ENCODE results near the gene ABI1. TPM values are rescaled to one million over a fixed set of nuclear protein-coding genes. Genes with fewer than 3 reads are reported as not detected.
"Not testable (repeated sequence)": the region's sequence is repeated elsewhere in the genome, so short reads cannot be mapped to it uniquely, and the experiment has no call there.

The ABI1 gene
- total RNA-seq, 2 experiments from 2014 or later = 83.2 to 83.6 TPM

DNA sequence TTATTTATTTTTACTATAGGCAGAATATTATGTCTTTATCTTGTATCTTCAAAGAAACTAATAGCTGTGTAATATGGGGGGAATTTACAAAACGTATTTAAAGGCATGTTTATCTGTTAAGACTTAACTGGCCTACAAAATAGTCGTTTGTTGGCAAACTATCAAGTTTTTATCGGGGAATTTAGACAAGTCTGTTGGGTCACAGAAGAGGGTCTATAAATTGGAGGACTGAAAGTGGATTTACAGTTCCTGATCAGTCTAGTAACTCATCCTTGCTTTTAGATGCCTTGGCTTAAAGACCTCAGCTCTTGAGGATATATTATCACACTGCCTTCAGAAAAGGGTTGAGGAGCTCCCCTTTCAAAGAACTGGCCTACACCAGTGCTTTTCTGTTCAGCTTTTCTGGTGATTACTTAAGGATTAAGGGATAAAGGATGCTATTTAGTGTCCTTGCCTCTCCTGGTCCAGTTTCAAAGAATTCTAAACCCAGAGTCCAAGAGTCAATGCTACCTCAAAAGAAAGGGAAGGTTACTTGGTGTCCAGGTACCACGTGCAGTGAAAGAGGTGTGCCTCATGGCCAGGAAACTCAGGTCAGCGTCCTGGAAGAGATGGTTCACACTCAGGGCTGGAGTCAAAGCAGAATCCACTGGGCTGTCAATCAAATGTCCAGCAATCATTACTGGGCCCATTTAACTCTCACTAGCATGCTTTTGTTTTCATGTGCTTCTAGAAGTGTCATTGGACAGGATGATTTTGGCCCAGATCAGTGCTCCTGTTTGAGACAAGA is 42.9 kb upstream of the ABI1 start:
- ATAC-seq (ENCODE audit: poor library complexity) = no peak
- ChIA-PET POLR2A (interaction anchor here (0.6 kb wide), 1 partner anchor 14 kb away, joined by 3 read pairs; no protein-coding TSS in a partner anchor), CTCF (no interaction called here)
- Histone ChIP-seq H3K36me3 (ENCODE audit: insufficient read depth, low read length) (no peaks in the 10 kb centered on the region), H3K27ac (ENCODE audit: low read depth in 1 of 2, low read length in 2 of 2) (no peak overlapping the region), H3K27me3 (ENCODE audit: control insufficient read depth in 1 of 2, insufficient read depth in 2 of 2, low read length in 2 of 2) (no peaks in the 10 kb centered on the region), H3K9me3 (ENCODE audit: control insufficient read depth in 1 of 2, insufficient read depth in 1 of 2, low read length in 2 of 2) (peaks cover 0 to 8% of the 10 kb centered on the region in 2 experiments), H3K4me3 (ENCODE audit: low read length) (no peak overlapping the region), H3K4me1 (ENCODE audit: insufficient read depth, low read length) (no peaks in the 10 kb centered on the region)
- Mint-ChIP-seq H3K4me3 (no peak overlapping the region), H3K9me3 (no peaks in the 10 kb centered on the region), H3K27me3 (no peaks in the 10 kb centered on the region), H3K27ac (no peak overlapping the region), H3K4me1 (ENCODE audit: low read depth) (no peaks in the 10 kb centered on the region), H3K36me3 (ENCODE audit: low read depth) (no peaks in the 10 kb centered on the region)
- no peak for DNase-seq
- intact Hi-C loops (cut with DNase I, micrococcal nuclease) = loop anchor here in 1 of 2 experiments (5.0 kb wide), 1 partner anchor 404 kb away; no protein-coding TSS in a partner anchor
- TF ChIP-seq, protein P1, sequence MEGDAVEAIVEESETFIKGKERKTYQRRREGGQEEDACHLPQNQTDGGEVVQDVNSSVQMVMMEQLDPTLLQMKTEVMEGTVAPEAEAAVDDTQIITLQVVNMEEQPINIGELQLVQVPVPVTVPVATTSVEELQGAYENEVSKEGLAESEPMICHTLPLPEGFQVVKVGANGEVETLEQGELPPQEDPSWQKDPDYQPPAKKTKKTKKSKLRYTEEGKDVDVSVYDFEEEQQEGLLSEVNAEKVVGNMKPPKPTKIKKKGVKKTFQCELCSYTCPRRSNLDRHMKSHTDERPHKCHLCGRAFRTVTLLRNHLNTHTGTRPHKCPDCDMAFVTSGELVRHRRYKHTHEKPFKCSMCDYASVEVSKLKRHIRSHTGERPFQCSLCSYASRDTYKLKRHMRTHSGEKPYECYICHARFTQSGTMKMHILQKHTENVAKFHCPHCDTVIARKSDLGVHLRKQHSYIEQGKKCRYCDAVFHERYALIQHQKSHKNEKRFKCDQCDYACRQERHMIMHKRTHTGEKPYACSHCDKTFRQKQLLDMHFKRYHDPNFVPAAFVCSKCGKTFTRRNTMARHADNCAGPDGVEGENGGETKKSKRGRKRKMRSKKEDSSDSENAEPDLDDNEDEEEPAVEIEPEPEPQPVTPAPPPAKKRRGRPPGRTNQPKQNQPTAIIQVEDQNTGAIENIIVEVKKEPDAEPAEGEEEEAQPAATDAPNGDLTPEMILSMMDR (IDR thresholded peaks at IDR 0.05) = no peak

DNA sequence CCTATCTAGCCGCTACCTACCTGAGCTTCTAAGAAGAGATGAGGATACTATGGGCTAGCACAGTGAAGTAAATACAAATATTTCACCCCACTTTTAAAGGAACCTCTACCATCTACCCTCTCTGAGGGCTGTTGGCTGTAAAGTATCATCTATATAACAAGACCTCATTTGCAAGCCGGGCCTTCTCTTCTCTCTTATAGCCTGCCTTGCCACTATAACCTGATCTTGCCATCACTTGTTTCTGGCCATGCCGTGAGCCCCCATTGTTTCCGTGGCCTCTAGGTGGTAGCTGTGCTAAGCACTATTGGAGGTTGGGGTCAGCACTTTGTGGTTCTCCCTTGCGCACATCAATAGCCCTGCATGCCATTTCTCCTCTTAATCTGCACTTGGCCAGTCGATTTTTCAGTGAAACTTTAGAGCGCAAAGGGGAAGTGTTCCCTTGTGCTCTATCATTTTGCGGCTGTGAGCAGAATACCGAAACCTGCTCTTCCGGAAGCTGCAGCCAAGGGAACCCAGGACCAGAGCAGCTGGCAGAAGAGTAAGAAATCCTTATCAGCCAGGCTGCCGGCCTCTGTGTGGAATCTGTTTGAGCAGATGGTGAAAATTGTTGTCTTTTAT is 31.7 kb upstream of the ABI1 start:
- POLR2A ChIA-PET; H3K36me3 Mint-ChIP-seq (ENCODE audit: low read depth); ATAC-seq (ENCODE audit: poor library complexity); H3K4me3 Mint-ChIP-seq; H3K9me3 Mint-ChIP-seq; H3K9me3 ChIP-seq (ENCODE audit: control insufficient read depth in 1 of 2, insufficient read depth in 1 of 2, low read length in 2 of 2); H3K27ac ChIP-seq (ENCODE audit: low read depth in 1 of 2, low read length in 2 of 2); CTCF ChIA-PET; H3K4me1 Mint-ChIP-seq (ENCODE audit: low read depth); intact Hi-C loops (cut with DNase I, micrococcal nuclease); H3K4me3 ChIP-seq (ENCODE audit: low read length); H3K27ac Mint-ChIP-seq; H3K27me3 ChIP-seq (ENCODE audit: control insufficient read depth in 1 of 2, insufficient read depth in 2 of 2, low read length in 2 of 2); H3K4me1 ChIP-seq (ENCODE audit: insufficient read depth, low read length); H3K36me3 ChIP-seq (ENCODE audit: insufficient read depth, low read length): not testable (repeated sequence)
- peak in 1 of 14 experiments; percentile 16 for DNase-seq
- H3K27me3 Mint-ChIP-seq = peaks cover 13% of the 10 kb centered on the region

DNA sequence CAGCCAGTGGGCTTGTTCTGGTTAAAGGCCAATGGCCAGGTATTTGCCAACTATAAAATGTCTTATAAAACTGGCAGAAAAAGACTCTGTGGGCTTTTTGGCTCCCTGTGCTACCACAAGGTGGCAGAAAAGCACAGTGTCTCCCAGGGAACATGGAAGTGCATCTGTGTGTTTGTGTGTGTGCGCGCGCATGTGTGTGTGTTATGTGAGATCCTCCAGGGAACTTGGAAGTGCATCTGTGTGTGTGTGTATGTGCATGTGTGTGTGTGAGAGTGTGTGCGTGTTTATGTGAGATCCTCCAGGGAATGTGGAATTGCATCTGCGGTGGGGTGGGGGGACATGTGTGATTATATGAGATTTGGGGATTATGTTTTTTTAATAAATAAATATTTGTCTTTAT is 30.2 kb upstream of the ABI1 start:
- Histone ChIP-seq H3K27ac (ENCODE audit: low read depth in 1 of 2, low read length in 2 of 2) (no peak overlapping the region), H3K36me3 (ENCODE audit: insufficient read depth, low read length) (no peaks in the 10 kb centered on the region), H3K9me3 (ENCODE audit: control insufficient read depth in 1 of 2, insufficient read depth in 1 of 2, low read length in 2 of 2) (peaks cover 0 to 3% of the 10 kb centered on the region in 2 experiments), H3K4me1 (ENCODE audit: insufficient read depth, low read length) (no peaks in the 10 kb centered on the region), H3K27me3 (ENCODE audit: control insufficient read depth in 1 of 2, insufficient read depth in 2 of 2, low read length in 2 of 2) (no peaks in the 10 kb centered on the region), H3K4me3 (ENCODE audit: low read length) (no peak overlapping the region)
- Mint-ChIP-seq H3K36me3 (ENCODE audit: low read depth) (no peaks in the 10 kb centered on the region), H3K4me1 (ENCODE audit: low read depth) (no peaks in the 10 kb centered on the region), H3K27me3 (peaks cover 5% of the 10 kb centered on the region), H3K4me3 (no peak overlapping the region), H3K9me3 (no peaks in the 10 kb centered on the region), H3K27ac (no peak overlapping the region)
- ChIA-PET POLR2A (no interaction called here), CTCF (no interaction called here)
- TF ChIP-seq, protein P1 (IDR thresholded peaks at IDR 0.05) = no peak
- peak in 11 of 14 experiments; percentile 4 to 60 (median 22) for DNase-seq
- intact Hi-C loops (cut with DNase I, micrococcal nuclease) = loop anchor here in 1 of 2 experiments (1.0 kb wide), 1 partner anchor 466 kb away; no protein-coding TSS in a partner anchor
- no peak for ATAC-seq (ENCODE audit: poor library complexity)
